ENCODE measurements around the gene PRKCQ.

Gene PRKCQ

GRCh38 chr10:6379015-6379776 lies 200.9 kb downstream of the PRKCQ start:
- no peak for DNase-seq

All from NCI-H187 (cell line).